GM13977 (cell line): ENCODE data around the gene KCND3.

Experiments used
- DNase-seq: peaks from one replicate; pipeline ENCODE4 v3.0.0; 2012; ENCODE audit warnings: low spot score
- CTCF ChIP-seq: IDR thresholded peaks from 2 replicates; pipeline ENCODE4 v1.5.1; 2012; ENCODE audit warnings: mild to moderate bottlenecking, control low read depth; ENCODE audit not compliant: insufficient read depth; ENCODE audit errors: extremely low read depth, missing control alignments
- in situ Hi-C: fragments of 300-500 bp; cut with MboI; formaldehyde crosslinking; loops from one replicate; pipeline ENCODE4 v1.12.0; 2022; ENCODE audit warnings: low sequenced_read_pairs, low pct_unique_long_range_greater_than_20kb, mixed read lengths, inconsistent platforms; ENCODE audit not compliant: unreplicated experiment

The KCND3 gene

DNA sequence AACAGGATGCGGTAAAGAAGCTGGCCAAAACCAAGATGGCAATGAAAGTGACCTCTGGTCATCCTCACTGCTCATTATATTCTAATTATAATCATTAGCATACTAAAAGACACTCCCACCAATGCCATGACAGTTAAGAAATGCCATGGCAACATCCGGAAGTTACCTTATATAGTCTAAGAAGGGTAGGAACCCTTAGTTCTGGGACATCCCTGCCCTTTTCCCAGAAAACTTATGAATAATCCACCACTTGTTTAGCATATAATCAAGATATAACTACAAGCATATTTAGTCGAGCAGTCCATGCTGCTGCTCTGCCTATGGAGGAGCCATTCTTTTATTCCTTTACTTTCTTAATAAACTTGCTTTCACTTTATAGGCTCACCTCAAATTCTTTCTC, 154.0 kb downstream of the KCND3 start:
- in situ Hi-C loops = no loop called here
- DNase-seq = no peak
- no peak for TF ChIP-seq CTCF

DNA sequence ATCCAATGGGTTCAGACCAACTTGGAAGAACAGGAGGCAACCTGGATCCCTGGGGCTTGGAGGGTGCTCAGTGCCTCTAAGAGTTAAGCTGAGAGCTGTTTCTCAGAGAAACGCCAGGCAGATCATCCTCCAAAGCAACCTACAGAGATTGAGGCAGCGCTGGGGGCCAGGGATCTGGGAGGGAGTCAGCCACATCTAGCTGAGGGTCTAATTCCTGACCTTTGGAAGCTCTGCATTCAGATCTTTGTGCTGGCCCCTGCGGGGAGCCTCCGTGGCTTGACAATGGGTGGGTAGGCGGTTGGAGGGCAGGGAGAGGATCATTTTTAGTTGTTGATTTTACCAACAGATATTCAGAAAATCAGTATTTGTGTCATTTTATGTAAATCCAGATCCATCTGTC, 154.5 kb downstream of the KCND3 start:
- DNase-seq = no peak
- in situ Hi-C loops = no loop called here
- no peak for TF ChIP-seq CTCF

DNA sequence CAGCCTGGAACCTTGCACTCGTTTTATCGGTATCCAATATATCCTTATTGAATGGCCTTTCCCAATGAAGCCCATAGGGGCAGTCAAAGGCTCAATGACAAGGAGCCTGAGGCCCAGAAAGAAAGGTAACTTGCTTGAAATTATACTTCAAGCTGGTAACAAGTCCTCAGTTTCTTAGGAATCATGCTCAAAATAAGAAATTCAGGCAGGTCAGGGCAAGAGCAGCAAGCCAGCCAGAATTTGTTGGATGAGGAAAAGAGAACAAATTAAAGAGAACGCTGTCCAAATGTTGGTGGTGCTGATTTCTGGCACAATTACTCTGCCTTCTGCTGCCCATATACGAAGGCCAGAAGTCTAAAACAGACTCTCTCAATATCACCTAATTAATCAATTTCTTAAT, 156.1 kb downstream of the KCND3 start:
- no peak for DNase-seq
- TF ChIP-seq CTCF = no peak
- in situ Hi-C loops = no loop called here

DNA sequence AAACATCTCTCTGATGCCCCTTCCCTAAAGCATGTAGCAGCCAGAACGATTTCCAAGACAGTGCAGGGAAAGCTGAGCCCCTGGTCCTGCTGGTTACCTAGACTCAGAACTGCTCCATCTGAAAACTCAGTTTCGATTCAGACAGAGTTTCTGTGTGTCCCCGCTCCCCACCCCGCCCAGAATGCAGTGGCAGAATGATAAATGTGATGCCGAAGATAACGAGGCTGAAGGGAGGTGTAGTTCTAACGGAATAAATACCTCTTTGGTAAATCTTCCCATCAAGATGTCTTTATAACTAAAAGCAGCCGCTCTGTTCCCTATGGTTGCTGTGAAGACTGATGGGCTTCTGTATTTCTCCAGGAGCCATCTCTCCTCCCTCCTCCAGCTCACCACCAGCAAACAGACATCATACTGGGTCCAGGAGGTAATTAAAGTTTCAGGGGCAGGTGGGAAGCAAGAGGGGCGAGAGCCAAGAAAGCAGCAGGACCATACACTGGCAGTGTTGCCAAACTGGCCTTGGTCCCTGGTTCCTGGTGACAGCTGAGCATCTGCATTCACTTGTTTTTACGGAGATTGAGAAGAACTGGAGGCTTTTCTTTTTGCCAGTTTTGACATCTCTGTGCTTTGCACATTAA, 156.8 kb downstream of the KCND3 start:
- no peak for TF ChIP-seq CTCF
- in situ Hi-C loops = no loop called here
- DNase-seq = no peak

DNA sequence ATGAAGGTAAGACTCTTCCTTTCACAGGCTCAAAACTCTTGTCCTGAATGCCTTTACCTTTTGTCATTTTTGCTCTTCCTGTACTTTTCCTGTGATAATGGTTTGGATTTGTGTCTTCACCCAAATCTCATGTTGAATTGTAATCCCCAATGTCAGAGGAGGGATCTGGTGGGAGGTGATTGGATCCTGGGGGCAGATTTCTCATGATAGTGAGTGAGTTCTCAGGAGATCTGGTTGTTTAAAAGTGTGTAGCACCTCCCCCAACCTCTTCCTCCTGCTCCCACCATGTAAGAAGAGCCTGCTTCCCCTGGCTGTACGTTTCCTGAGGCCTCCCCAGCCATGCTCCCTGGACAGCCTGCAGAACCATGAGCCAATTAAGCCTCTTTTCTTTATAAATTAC, 158.3 kb downstream of the KCND3 start:
- in situ Hi-C loops = no loop called here
- TF ChIP-seq CTCF = no peak
- no peak for DNase-seq

- no peak for TF ChIP-seq CTCF
- DNase-seq = no peak
- in situ Hi-C loops = no loop called here
Observed at GRCh38 chr1:111827946-111828345, 161.5 kb downstream of the KCND3 start.

DNA sequence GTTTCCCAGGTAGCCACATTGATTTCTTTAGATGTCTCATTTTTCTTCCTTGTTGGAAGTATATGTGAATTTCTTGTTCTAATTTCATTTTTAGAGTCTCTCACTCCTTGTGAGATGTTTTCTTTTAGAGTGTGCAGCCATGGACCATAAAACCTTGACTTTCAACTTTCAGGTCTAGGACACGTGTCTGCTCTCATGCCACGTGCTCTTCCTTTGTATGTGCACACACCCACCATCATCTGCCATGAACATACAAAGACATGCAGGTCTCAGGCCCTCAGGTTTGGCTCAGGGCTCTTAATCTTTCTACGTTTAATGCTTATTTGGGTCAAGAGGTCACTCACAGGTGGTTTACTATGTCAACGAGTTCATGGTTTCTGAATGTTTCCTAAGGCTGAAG, 163.2 kb downstream of the KCND3 start:
- no peak for TF ChIP-seq CTCF
- in situ Hi-C loops = no loop called here
- DNase-seq = no peak
